ENCODE data around the gene MTFR2. TPM values are rescaled to one million over a fixed set of nuclear protein-coding genes. Genes with fewer than 3 reads are reported as not detected.

The MTFR2 gene
- total RNA-seq (2016; rRNA removed; fragmentation: Illumina TruSeq; extraction: Trizol), result 10.7 and 12.5 TPM in 2 replicates
- total RNA-seq (2016; cell fraction: cytosol; rRNA removed; fragmentation: Illumina TruSeq; extraction: Trizol; ENCODE audit: low read depth), result 4.1 TPM in 2 replicates
- 9.5 and 12.3 TPM in 2 replicates for total RNA-seq (2016; cell fraction: insoluble cytoplasmic fraction; rRNA removed; fragmentation: Illumina TruSeq; extraction: Trizol)
- total RNA-seq (2016; cell fraction: membrane; rRNA removed; fragmentation: Illumina TruSeq; extraction: Trizol), result 6.1 and 7.8 TPM in 2 replicates
- 10.1 and 10.9 TPM in 2 replicates for total RNA-seq (2016; cell fraction: nucleus; rRNA removed; fragmentation: Illumina TruSeq; extraction: Trizol)
- polyA plus RNA-seq (2011; rRNA removed), result 5.1 and 6.7 TPM in 2 replicates
- polyA plus RNA-seq (2011; cell fraction: cytosol; rRNA removed), result 3.7 and 5.7 TPM in 2 replicates
- polyA plus RNA-seq (2011; cell fraction: nucleus; rRNA removed), result 2.8 and 5.0 TPM in 2 replicates
- polyA plus RNA-seq (2012), result 2.0 and 4.5 TPM in 2 replicates
- polyA plus RNA-seq (2016; cell fraction: cytosol; fragmentation: Illumina TruSeq; extraction: Trizol; ENCODE audit: low read depth), result 2.5 and 2.9 TPM in 2 replicates
- polyA plus RNA-seq (2016; cell fraction: insoluble cytoplasmic fraction; fragmentation: Illumina TruSeq; extraction: Trizol; ENCODE audit: low read depth), result 16.6 and 19.4 TPM in 2 replicates
- 3.7 and 4.4 TPM in 2 replicates for polyA plus RNA-seq (2016; cell fraction: membrane; fragmentation: Illumina TruSeq; extraction: Trizol; ENCODE audit: low read depth)
- 14.9 and 16.4 TPM in 2 replicates for polyA plus RNA-seq (2016; cell fraction: nucleus; fragmentation: Illumina TruSeq; extraction: Trizol; ENCODE audit: insufficient read depth, low read depth)
- 4.5 and 22.8 TPM in 2 replicates for polyA minus RNA-seq (2011; rRNA and poly(A)+ RNA removed; ENCODE audit: low replicate concordance)
- 1.5 and 2.5 TPM in 2 replicates for polyA minus RNA-seq (2011; cell fraction: cytosol; rRNA and poly(A)+ RNA removed)
- polyA minus RNA-seq (2011; cell fraction: nucleus; rRNA and poly(A)+ RNA removed), result 8.3 and 13.4 TPM in 2 replicates
- Bru-seq, nascent RNA, result percentile 53 among the genes with signal in this experiment
- BruChase-seq, experiment 1, labeled RNA remaining after a 6-hour chase, result percentile 72 among the genes with signal in this experiment
- percentile 57 among the genes with signal in this experiment for BruChase-seq, experiment 2, labeled RNA remaining after a 2-hour chase
- long read RNA-seq, experiment 1, partial matches to known transcripts, result 1 of 4 reads
- long read RNA-seq, experiment 1, other reads (novel, unspliced or antisense), result 0 of 4 reads
- long read RNA-seq, experiment 2, partial matches to known transcripts, result 1 of 5 reads
- long read RNA-seq, experiment 2, other reads (novel, unspliced or antisense), result 0 of 5 reads

DNA sequence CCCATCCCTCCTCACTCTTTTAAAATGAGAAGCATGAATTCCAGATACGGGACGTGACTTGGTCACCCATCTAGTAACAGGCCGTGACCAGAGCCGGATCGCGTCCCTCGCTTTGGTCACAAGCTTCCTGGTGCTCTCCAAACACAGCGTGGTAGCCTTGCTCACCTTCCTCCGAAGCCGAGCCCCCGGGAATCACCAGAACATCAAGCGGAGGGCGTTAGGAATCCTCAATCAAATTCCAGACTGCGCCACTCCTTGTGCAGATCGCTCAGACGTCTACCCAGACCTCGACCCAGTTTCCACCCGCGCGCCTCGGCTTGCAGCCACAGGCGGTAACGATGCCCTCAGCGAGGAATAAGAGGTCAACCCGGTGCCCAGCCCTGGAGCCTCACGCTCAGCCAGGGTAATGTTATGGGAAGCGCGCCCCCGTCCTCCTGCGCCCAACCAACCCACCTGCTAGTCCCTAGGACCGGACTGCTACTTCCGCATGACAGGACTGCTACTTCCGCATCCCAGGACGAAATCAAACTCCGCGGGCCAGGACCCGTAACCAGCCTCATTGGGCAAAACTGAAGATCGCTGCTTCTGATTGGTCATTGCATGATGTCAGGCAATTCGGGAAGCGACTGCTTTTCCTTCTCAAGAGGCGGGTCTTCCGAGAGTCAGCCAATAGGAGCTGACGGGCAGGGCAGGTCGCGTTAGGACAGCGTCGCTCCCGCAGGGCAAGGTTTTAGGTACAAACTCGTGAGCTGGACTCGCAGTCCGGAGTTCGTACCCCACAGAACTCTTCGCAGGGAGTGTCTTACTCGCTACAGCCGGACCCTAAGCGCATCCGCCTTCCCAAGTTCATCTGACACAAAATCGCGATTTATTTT is at the start of gene MTFR2:
Gene MTFR2, minus strand, starts transcription at position 501 of the 875 bp plus-strand sequence. CDS start 1,212 bp downstream, outside the sequence.
- Histone ChIP-seq H4K20me1 (ENCODE audit: insufficient read depth, low read length) (no peaks in the 10 kb centered on the region), H3K36me3 (replicated peaks in 1 of 2; ENCODE audit: control insufficient read depth in 1 of 2, insufficient read depth in 2 of 2, low read length in 2 of 2) (no peaks in the 10 kb centered on the region), H3K4me3 (replicated peaks in 1 of 3; ENCODE audit: insufficient read depth in 1 of 3, low read depth in 2 of 3, low read length in 3 of 3) (peak within 1 kb of the TSS; percentile 86 to 96 (median 88)), H3K27ac (ENCODE audit: extremely low read length, insufficient read depth, low read length) (peak within 1 kb of the TSS; percentile 57), H3K9ac (ENCODE audit: insufficient read depth, low read depth, low read length) (peak within 1 kb of the TSS; percentile 72), H3K9me3 (ENCODE audit: low read length) (no peaks in the 10 kb centered on the region), H3K4me1 (ENCODE audit: insufficient read depth, low read length) (peaks cover 19% of the 10 kb centered on the region), H2AFZ (ENCODE audit: low read length) (peak within 1 kb of the TSS; percentile 68), H3K79me2 (ENCODE audit: insufficient read depth, low read length) (peaks cover 4% of the 10 kb centered on the region), H3K4me2 (ENCODE audit: low read depth, low read length) (peak within 1 kb of the TSS; percentile 86), H3K27me3 (ENCODE audit: control insufficient read depth in 1 of 2, insufficient read depth in 2 of 2, low read length in 2 of 2) (no peaks in the 10 kb centered on the region; a peak in 1 of 5 replicates)
- DNase-seq (ENCODE audit: low spot score) (peak; percentile 100), FAIRE-seq (peak; percentile 91), ATAC-seq (peak; percentile 93)
- in situ Hi-C loops (cut with HindIII; ENCODE audit: extremely low pct_ligation_motif_present, low pct_unique_long_range_greater_than_20kb) (loop anchor here (5.0 kb wide), 1 partner anchor 37 kb away; the partner anchor contains the start of gene BCLAF1), intact Hi-C loops (cut with micrococcal nuclease; ENCODE audit: unreplicated experiment) (loop anchor here (1.0 to 2.0 kb wide), 2 partner anchors 40 to 67 kb away; no protein-coding TSS in a partner anchor)
- ChIA-PET CTCF (ENCODE audit: low intra/inter-chr PET ratio, low total read pairs) (no interaction called here), POLR2A (interaction anchor here (0.8 to 4.8 kb wide), 7 partner anchors 9 to 39 kb away, joined by 3 to 85 read pairs (median 7); partner anchors contain the start of gene BCLAF1)
- 0% methylated on average over 43 of the region's 59 CpGs for WGBS (ENCODE audit: low lambda C conversion rate)
- no TSS peak for BruUV-seq (replicated peaks)
- TF ChIP-seq ZNF468 (CRISPR knock-in tag; IDR thresholded peaks at IDR 0.05), result 0 out of 2 replicates have a peak, but pooled peaks have one; percentile 73
- TF ChIP-seq, protein P1, sequence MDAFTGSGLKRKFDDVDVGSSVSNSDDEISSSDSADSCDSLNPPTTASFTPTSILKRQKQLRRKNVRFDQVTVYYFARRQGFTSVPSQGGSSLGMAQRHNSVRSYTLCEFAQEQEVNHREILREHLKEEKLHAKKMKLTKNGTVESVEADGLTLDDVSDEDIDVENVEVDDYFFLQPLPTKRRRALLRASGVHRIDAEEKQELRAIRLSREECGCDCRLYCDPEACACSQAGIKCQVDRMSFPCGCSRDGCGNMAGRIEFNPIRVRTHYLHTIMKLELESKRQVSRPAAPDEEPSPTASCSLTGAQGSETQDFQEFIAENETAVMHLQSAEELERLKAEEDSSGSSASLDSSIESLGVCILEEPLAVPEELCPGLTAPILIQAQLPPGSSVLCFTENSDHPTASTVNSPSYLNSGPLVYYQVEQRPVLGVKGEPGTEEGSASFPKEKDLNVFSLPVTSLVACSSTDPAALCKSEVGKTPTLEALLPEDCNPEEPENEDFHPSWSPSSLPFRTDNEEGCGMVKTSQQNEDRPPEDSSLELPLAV (CRISPR knock-in tag; conservative IDR thresholded peaks at IDR 0.05; ENCODE audit: low read depth), result no peak
- no peak for TF ChIP-seq FLYWCH1 (CRISPR knock-in tag; IDR thresholded peaks at IDR 0.05)
- no peak; a peak in 1 of 4 replicates for TF ChIP-seq NR2F1 (CRISPR knock-in tag; IDR thresholded peaks at IDR 0.05)
- no peak for TF ChIP-seq ZNF296 (CRISPR knock-in tag; conservative IDR thresholded peaks at IDR 0.05)
- peak; percentile 64; the same call in 1 of the 2 replicates for TF ChIP-seq AHR (CRISPR knock-in tag; IDR thresholded peaks at IDR 0.05)
- TF ChIP-seq MIER2 (CRISPR knock-in tag; IDR thresholded peaks at IDR 0.05), result peak; percentile 14; the same call in 1 of the 2 replicates
- no peak for TF ChIP-seq ATM (IDR thresholded peaks at IDR 0.05; ENCODE audit: borderline replicate concordance)
- TF ChIP-seq, protein P2, sequence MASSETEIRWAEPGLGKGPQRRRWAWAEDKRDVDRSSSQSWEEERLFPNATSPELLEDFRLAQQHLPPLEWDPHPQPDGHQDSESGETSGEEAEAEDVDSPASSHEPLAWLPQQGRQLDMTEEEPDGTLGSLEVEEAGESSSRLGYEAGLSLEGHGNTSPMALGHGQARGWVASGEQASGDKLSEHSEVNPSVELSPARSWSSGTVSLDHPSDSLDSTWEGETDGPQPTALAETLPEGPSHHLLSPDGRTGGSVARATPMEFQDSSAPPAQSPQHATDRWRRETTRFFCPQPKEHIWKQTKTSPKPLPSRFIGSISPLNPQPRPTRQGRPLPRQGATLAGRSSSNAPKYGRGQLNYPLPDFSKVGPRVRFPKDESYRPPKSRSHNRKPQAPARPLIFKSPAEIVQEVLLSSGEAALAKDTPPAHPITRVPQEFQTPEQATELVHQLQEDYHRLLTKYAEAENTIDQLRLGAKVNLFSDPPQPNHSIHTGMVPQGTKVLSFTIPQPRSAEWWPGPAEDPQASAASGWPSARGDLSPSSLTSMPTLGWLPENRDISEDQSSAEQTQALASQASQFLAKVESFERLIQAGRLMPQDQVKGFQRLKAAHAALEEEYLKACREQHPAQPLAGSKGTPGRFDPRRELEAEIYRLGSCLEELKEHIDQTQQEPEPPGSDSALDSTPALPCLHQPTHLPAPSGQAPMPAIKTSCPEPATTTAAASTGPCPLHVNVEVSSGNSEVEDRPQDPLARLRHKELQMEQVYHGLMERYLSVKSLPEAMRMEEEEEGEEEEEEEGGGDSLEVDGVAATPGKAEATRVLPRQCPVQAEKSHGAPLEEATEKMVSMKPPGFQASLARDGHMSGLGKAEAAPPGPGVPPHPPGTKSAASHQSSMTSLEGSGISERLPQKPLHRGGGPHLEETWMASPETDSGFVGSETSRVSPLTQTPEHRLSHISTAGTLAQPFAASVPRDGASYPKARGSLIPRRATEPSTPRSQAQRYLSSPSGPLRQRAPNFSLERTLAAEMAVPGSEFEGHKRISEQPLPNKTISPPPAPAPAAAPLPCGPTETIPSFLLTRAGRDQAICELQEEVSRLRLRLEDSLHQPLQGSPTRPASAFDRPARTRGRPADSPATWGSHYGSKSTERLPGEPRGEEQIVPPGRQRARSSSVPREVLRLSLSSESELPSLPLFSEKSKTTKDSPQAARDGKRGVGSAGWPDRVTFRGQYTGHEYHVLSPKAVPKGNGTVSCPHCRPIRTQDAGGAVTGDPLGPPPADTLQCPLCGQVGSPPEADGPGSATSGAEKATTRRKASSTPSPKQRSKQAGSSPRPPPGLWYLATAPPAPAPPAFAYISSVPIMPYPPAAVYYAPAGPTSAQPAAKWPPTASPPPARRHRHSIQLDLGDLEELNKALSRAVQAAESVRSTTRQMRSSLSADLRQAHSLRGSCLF (CRISPR knock-in tag; IDR thresholded peaks at IDR 0.05; ENCODE audit: borderline replicate concordance), result no peak

Measured in HepG2 (cell line).